RWPE2 (cell line): ENCODE results near the gene DESI1.
"Not testable (repeated sequence)": the region's sequence is repeated elsewhere in the genome, so short reads cannot be mapped to it uniquely, and the experiment has no call there.

Experiments used
- ATAC-seq: fragments of 200-7000 bp; cut with Tn5 transposase; 3 replicates; pipeline ENCODE4 v1.9.1; 2021; ENCODE audit warnings: low read depth
- DNase-seq: peaks from one replicate; pipeline ENCODE4 v3.0.0-alpha.2; 2020; ENCODE audit warnings: low spot score
- H3K27ac ChIP-seq: fragments of 450-650 bp; 2 replicates; pipeline ENCODE4 v1.5.1; 2017; ENCODE audit warnings: mild to moderate bottlenecking; ENCODE audit not compliant: poor library complexity, severe bottlenecking
- H3K27me3 ChIP-seq: fragments of 250-450 bp; sonication (Bioruptor Pico); 2 replicates; pipeline ENCODE4 v1.5.1; 2021; ENCODE audit warnings: mild to moderate bottlenecking, moderate library complexity; ENCODE audit not compliant: insufficient read depth, poor library complexity, severe bottlenecking
- H3K36me3 ChIP-seq: fragments of 250-450 bp; sonication (Bioruptor Pico); 2 replicates; pipeline ENCODE4 v1.5.1; 2020; ENCODE audit warnings: low read depth, mild to moderate bottlenecking, moderate library complexity
- H3K4me1 ChIP-seq: fragments of 250-450 bp; sonication (Bioruptor Pico); 2 replicates; pipeline ENCODE4 v1.5.1; 2021; ENCODE audit warnings: mild to moderate bottlenecking, moderate library complexity; ENCODE audit not compliant: insufficient read depth, poor library complexity, severe bottlenecking
- H3K4me3 ChIP-seq: fragments of 250-450 bp; sonication (Bioruptor Pico); 2 replicates; pipeline ENCODE4 v1.5.1; 2021; ENCODE audit warnings: mild to moderate bottlenecking, moderate library complexity; ENCODE audit not compliant: severe bottlenecking
- H3K9me3 ChIP-seq: fragments of 250-450 bp; sonication (Bioruptor Pico); 2 replicates; pipeline ENCODE4 v1.5.1; 2021; ENCODE audit warnings: mild to moderate bottlenecking, moderate library complexity; ENCODE audit not compliant: severe bottlenecking
- CTCF ChIP-seq: fragments of 450-650 bp; IDR thresholded peaks from one replicate; pipeline ENCODE4 v1.5.1; 2017; ENCODE audit warnings: mild to moderate bottlenecking, moderate library complexity; ENCODE audit not compliant: poor library complexity, severe bottlenecking

Gene DESI1

GRCh38 chr22:41560095-41560471 is 60.8 kb downstream of the DESI1 start:
- H3K27me3 ChIP-seq = no peaks in the 10 kb centered on the region
- no peak for ATAC-seq
- no peaks in the 10 kb centered on the region for H3K9me3 ChIP-seq
- no peak overlapping the region for H3K27ac ChIP-seq
- no peak overlapping the region for H3K4me3 ChIP-seq
- TF ChIP-seq CTCF = no peak
- peaks cover 20% of the 10 kb centered on the region for H3K4me1 ChIP-seq
- no peaks in the 10 kb centered on the region for H3K36me3 ChIP-seq
- no peak for DNase-seq

- ATAC-seq, H3K27me3 ChIP-seq, H3K4me3 ChIP-seq, H3K27ac ChIP-seq, H3K4me1 ChIP-seq, H3K36me3 ChIP-seq, H3K9me3 ChIP-seq, DNase-seq: not testable (repeated sequence)
Measured at GRCh38 chr22:41558241-41558630, 62.6 kb downstream of the DESI1 start.

GRCh38 chr22:41557401-41558240 is 63.2 kb downstream of the DESI1 start:
- peak; percentile 37; the same call in 1 of the 3 replicates for ATAC-seq
- H3K9me3 ChIP-seq = no peaks in the 10 kb centered on the region
- H3K36me3 ChIP-seq = no peaks in the 10 kb centered on the region
- DNase-seq = no peak
- no peaks in the 10 kb centered on the region for H3K27me3 ChIP-seq
- TF ChIP-seq CTCF = no peak
- peaks cover 4% of the 10 kb centered on the region for H3K4me1 ChIP-seq
- no peak overlapping the region for H3K4me3 ChIP-seq
- no peak overlapping the region for H3K27ac ChIP-seq

GRCh38 chr22:41556561-41556960 is 64.3 kb downstream of the DESI1 start:
- DNase-seq = no peak
- peaks cover 4% of the 10 kb centered on the region for H3K4me1 ChIP-seq
- H3K27me3 ChIP-seq = no peaks in the 10 kb centered on the region
- TF ChIP-seq CTCF = no peak
- no peak for ATAC-seq
- no peak overlapping the region for H3K27ac ChIP-seq
- H3K4me3 ChIP-seq = no peak overlapping the region
- no peaks in the 10 kb centered on the region for H3K36me3 ChIP-seq
- H3K9me3 ChIP-seq = no peaks in the 10 kb centered on the region

- DNase-seq (no peak), ATAC-seq (no peak)
- Histone ChIP-seq H3K4me1 (no peaks in the 10 kb centered on the region), H3K27ac (no peak overlapping the region), H3K9me3 (no peaks in the 10 kb centered on the region), H3K27me3 (no peaks in the 10 kb centered on the region), H3K36me3 (no peaks in the 10 kb centered on the region), H3K4me3 (no peak overlapping the region)
- no peak for TF ChIP-seq CTCF
Measured at GRCh38 chr22:41555325-41555982, 65.4 kb downstream of the DESI1 start.
